ENCODE data around the gene EEF1A2. TPM values are rescaled to one million over a fixed set of nuclear protein-coding genes. Genes with fewer than 3 reads are reported as not detected.
"Not testable (repeated sequence)": the region's sequence is repeated elsewhere in the genome, so short reads cannot be mapped to it uniquely, and the experiment has no call there.

The EEF1A2 gene
- polyA plus RNA-seq, 12 donors: 241 to 1,389 (median 612) TPM

GRCh38 chr20:63522091-63522868, 23.4 kb upstream of the EEF1A2 start:
- no peak for DNase-seq

GRCh38 chr20:63521602-63522001, 22.7 kb upstream of the EEF1A2 start:
- no peak for DNase-seq

GRCh38 chr20:63520934-63521601, 22.2 kb upstream of the EEF1A2 start:
- DNase-seq: peak; percentile 75

GRCh38 chr20:63520504-63520933, 21.6 kb upstream of the EEF1A2 start, which contains the start of gene PPDPF:
TSS of gene PPDPF (plus strand) at chr20:63520765. CDS start at chr20:63521309, 544 bp downstream.
- DNase-seq: peak; percentile 85

GRCh38 chr20:63519668-63520503, 21.0 kb upstream of the EEF1A2 start:
- peak; percentile 69 for DNase-seq

- no peak for DNase-seq
Measured at GRCh38 chr20:63518946-63519667, 20.2 kb upstream of the EEF1A2 start.

GRCh38 chr20:63518351-63518861, 19.5 kb upstream of the EEF1A2 start:
- no peak for DNase-seq

GRCh38 chr20:63517376-63518309, 18.8 kb upstream of the EEF1A2 start:
- no peak for DNase-seq

GRCh38 chr20:63514520-63514919, 15.6 kb upstream of the EEF1A2 start:
- DNase-seq: not testable (repeated sequence)

- DNase-seq: no peak
Measured at GRCh38 chr20:63513207-63513606, 14.3 kb upstream of the EEF1A2 start.

- DNase-seq: no peak
Measured at GRCh38 chr20:63509088-63509564, 10.2 kb upstream of the EEF1A2 start.

GRCh38 chr20:63508072-63508768, 9.3 kb upstream of the EEF1A2 start:
- no peak for DNase-seq

- DNase-seq: no peak
Measured at GRCh38 chr20:63507083-63507743, 8.3 kb upstream of the EEF1A2 start.

GRCh38 chr20:63505723-63506122, 6.8 kb upstream of the EEF1A2 start:
- DNase-seq: no peak

- DNase-seq: no peak
Measured at GRCh38 chr20:63505281-63505680, 6.4 kb upstream of the EEF1A2 start.

GRCh38 chr20:63504642-63505041, 5.8 kb upstream of the EEF1A2 start:
- no peak for DNase-seq

- DNase-seq: no peak
Measured at GRCh38 chr20:63503524-63503923, 4.6 kb upstream of the EEF1A2 start.

GRCh38 chr20:63502671-63503172, 3.8 kb upstream of the EEF1A2 start:
- DNase-seq: no peak
